NCI-H187 (cell line): Measurements from ENCODE around the gene SLC43A1.
A peak's percentile ranks its signal among the peaks of the same experiment; 100 is the strongest.
"Not testable (repeated sequence)": the region's sequence is repeated elsewhere in the genome, so short reads cannot be mapped to it uniquely, and the experiment has no call there.

Experiments
- DNase-seq, 2 experiments: peaks; one replicate each; lab custom pipeline; 2025; lab: John Stamatoyannopoulos, UW

The SLC43A1 gene

GRCh38 chr11:57515332-57516060 lies at the start of gene SLC43A1:
Gene SLC43A1 (minus strand): TSS chr11:57515702. CDS start chr11:57514111, 1,591 bp downstream.
- DNase-seq = no peak

GRCh38 chr11:57562596-57562995 lies 47.1 kb upstream of the SLC43A1 start:
- no peak for DNase-seq

GRCh38 chr11:57560146-57560545 lies 44.6 kb upstream of the SLC43A1 start:
- no peak for DNase-seq

- no peak for DNase-seq
Observed at GRCh38 chr11:57556041-57556440, 40.5 kb upstream of the SLC43A1 start.

GRCh38 chr11:57555393-57555792 lies 39.9 kb upstream of the SLC43A1 start:
- no peak for DNase-seq

- no peak for DNase-seq
Observed at GRCh38 chr11:57552479-57552878, 37.0 kb upstream of the SLC43A1 start.

- no peak for DNase-seq
Observed at GRCh38 chr11:57551941-57552340, 36.4 kb upstream of the SLC43A1 start.

GRCh38 chr11:57549983-57550382 lies 34.5 kb upstream of the SLC43A1 start:
- no peak for DNase-seq

GRCh38 chr11:57547854-57548377 lies 32.4 kb upstream of the SLC43A1 start:
- no peak for DNase-seq

- DNase-seq = no peak
Observed at GRCh38 chr11:57546869-57547475, 31.5 kb upstream of the SLC43A1 start.

GRCh38 chr11:57546451-57546850 lies 30.9 kb upstream of the SLC43A1 start:
- DNase-seq = no peak

- DNase-seq = no peak
Observed at GRCh38 chr11:57545883-57546282, 30.4 kb upstream of the SLC43A1 start.

GRCh38 chr11:57544566-57544965 lies 29.1 kb upstream of the SLC43A1 start:
- no peak for DNase-seq

GRCh38 chr11:57543593-57543992 lies 28.1 kb upstream of the SLC43A1 start:
- DNase-seq = no peak

GRCh38 chr11:57542582-57542981 lies 27.1 kb upstream of the SLC43A1 start:
- no peak for DNase-seq

GRCh38 chr11:57541169-57541568 lies 25.7 kb upstream of the SLC43A1 start:
- DNase-seq = no peak

GRCh38 chr11:57539342-57539741 lies 23.8 kb upstream of the SLC43A1 start:
- DNase-seq = no peak

- no peak for DNase-seq
Observed at GRCh38 chr11:57536947-57537619, 21.6 kb upstream of the SLC43A1 start, which contains the start of gene SMTNL1. Gene SMTNL1 (plus strand): TSS chr11:57537595. CDS start chr11:57542643, 5,048 bp downstream.

GRCh38 chr11:57534449-57534848 lies 18.9 kb upstream of the SLC43A1 start:
- not testable (repeated sequence) for DNase-seq

GRCh38 chr11:57530596-57531507 lies 15.3 kb upstream of the SLC43A1 start, which contains the start of gene TIMM10:
Gene TIMM10 (minus strand): TSS chr11:57530754. CDS start chr11:57530189, 565 bp downstream.
- peak; percentile 83 to 93 for DNase-seq

GRCh38 chr11:57530215-57530595 lies 14.7 kb upstream of the SLC43A1 start:
- DNase-seq = no peak

GRCh38 chr11:57529012-57529411 lies 13.5 kb upstream of the SLC43A1 start:
- no peak for DNase-seq
